ENCODE measurements around the gene ADSS1. TPM values are rescaled to one million over a fixed set of nuclear protein-coding genes. Genes with fewer than 3 reads are reported as not detected.
A peak's percentile ranks its signal among the peaks of the same experiment; 100 is the strongest.

The ADSS1 gene
- total RNA-seq, 1 experiment from 2014 or later = 10.0 TPM

DNA sequence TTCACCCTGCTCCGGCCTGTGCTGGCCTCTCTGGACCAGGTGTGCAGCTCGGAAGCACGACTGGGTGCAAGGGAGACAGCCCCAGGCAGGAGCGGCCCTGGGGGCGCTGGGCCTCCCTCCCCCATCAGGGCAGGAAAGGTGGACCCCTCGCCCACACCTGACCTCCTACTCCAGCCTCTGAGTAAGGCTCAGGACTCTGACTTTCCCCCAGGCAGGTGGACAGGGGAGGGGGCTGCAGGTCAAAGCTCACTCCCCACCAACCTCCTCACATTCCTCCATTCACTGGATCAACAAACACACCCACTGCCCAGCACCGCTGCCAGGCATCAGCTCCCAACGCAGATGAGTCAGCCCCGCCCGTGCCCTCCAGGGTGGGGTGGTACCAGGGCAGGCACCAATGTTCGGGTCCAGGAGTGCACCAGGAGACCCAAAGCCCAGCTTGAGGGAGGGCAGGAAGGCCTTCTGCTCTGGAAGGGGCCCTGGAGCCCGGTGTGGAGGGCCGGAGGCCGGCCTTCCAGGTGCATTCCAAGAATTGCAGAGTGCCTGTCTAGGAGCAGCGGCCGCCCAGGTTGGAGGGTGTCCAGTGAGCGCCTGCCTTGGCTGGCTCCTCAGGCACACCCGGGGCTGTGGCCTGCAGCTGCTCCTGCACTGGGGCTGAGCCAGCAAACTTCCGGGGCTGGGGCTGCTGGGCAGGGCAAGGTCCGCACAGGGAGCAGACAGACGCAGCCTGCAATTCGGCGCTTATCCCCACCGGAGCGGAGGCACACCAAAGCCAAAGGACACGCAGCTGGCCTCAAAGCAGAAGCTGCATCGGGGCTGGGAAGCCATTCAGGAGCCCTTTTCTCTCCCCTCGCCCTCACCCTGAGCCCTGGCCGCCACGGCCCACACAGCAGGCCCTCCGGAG lies 36.2 kb upstream of the ADSS1 start:
- CTCF ChIA-PET = interaction anchor here (0.6 to 2.5 kb wide), 8 partner anchors 10 to 138 kb away, joined by 3 to 13 read pairs (median 3); no protein-coding TSS in a partner anchor
- H3K27me3 Mint-ChIP-seq (ENCODE audit: low read depth) = no peaks in the 10 kb centered on the region; the same call in 1 of the 2 replicates
- ATAC-seq = peak; percentile 33
- peaks cover 3% of the 10 kb centered on the region; the same call in 1 of the 2 replicates for H3K36me3 Mint-ChIP-seq
- TF ChIP-seq ZNF396 (CRISPR knock-in tag; IDR thresholded peaks at IDR 0.05; ENCODE audit: borderline replicate concordance) = no peak
- TF ChIP-seq ZNF138 (CRISPR knock-in tag; conservative IDR thresholded peaks at IDR 0.05) = no peak
- TF ChIP-seq TP53 (CRISPR knock-in tag; IDR thresholded peaks at IDR 0.05) = no peak
- no peak for TF ChIP-seq FOXK1 (CRISPR knock-in tag; IDR thresholded peaks at IDR 0.05)
- TF ChIP-seq MAX (CRISPR knock-in tag; IDR thresholded peaks at IDR 0.05) = no peak
- no peak for TF ChIP-seq ZNF423 (CRISPR knock-in tag; IDR thresholded peaks at IDR 0.05)
- no peak for TF ChIP-seq ZNF416 (CRISPR knock-in tag; IDR thresholded peaks at IDR 0.05)
- peak overlapping the region; percentile 63 for H3K4me3 Mint-ChIP-seq
- H3K9me3 Mint-ChIP-seq = peaks cover 8% of the 10 kb centered on the region
- POLR2A ChIA-PET = interaction anchor here (1.1 to 1.2 kb wide), 2 partner anchors 10 to 22 kb away, joined by 4 to 8 read pairs; no protein-coding TSS in a partner anchor
- peaks cover 42% of the 10 kb centered on the region for H3K4me1 Mint-ChIP-seq
- peak overlapping the region; percentile 76; the same call in 1 of the 2 replicates for H3K27ac Mint-ChIP-seq
- peak; percentile 64 for DNase-seq (ENCODE audit: low spot score)

DNA sequence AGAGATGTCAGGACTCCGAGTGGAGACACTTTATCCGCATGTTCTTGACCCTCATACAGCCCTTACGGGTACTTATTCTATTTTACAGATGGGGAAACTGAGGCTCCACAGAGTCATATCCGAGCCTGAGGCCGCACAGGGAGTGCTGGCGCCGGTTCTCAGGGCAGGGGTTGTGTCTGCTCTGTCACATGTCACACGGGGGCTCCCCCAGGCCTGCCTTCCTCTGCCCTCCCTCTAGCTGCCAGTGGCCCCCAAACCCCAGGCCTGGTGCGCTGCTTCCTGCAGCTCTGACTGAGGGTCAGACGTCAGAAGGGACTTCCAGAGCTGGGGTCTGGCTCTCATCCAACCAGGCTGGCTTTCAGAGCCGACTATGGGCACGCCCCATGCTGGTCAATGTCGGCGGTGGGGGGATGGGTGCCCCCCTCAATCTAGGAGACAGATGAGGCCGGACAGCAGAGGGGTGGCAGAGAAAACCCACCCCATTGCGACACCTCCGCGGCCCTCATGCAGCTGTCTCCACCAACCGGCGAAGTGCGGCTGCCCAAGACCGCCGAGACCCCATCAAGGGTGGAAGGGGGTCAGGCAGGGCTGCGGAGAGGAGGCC lies 35.4 kb upstream of the ADSS1 start:
- ATAC-seq = no peak
- Mint-ChIP-seq H3K4me3 (peak overlapping the region; percentile 63), H3K27ac (no peak overlapping the region), H3K9me3 (peaks cover 8% of the 10 kb centered on the region), H3K27me3 (ENCODE audit: low read depth) (no peaks in the 10 kb centered on the region; the same call in 1 of the 2 replicates), H3K36me3 (peaks cover 3% of the 10 kb centered on the region; the same call in 1 of the 2 replicates), H3K4me1 (peaks cover 36% of the 10 kb centered on the region)
- ChIA-PET CTCF (interaction anchor here (1.2 to 2.5 kb wide), 5 partner anchors 9 to 37 kb away, joined by 3 to 13 read pairs (median 6); no protein-coding TSS in a partner anchor), POLR2A (interaction anchor here (1.1 kb wide), 1 partner anchor 22 kb away, joined by 4 read pairs; no protein-coding TSS in a partner anchor)
- TF ChIP-seq FOXP4 (CRISPR knock-in tag; IDR thresholded peaks at IDR 0.05) (peak; percentile 25; the same call in 1 of the 2 replicates), EMX1 (CRISPR knock-in tag; IDR thresholded peaks at IDR 0.05) (no peak), FOXP1 (CRISPR knock-in tag; IDR thresholded peaks at IDR 0.05; ENCODE audit: borderline replicate concordance) (0 out of 2 replicates have a peak, but pooled peaks have one; percentile 24), ATF6 (CRISPR knock-in tag; IDR thresholded peaks at IDR 0.05) (no peak), ETV6 (CRISPR knock-in tag; IDR thresholded peaks at IDR 0.05) (0 out of 2 replicates have a peak, but pooled peaks have one; percentile 37), NR2C2 (CRISPR knock-in tag; IDR thresholded peaks at IDR 0.05) (0 out of 2 replicates have a peak, but pooled peaks have one; percentile 23), GABPB1 (CRISPR knock-in tag; IDR thresholded peaks at IDR 0.05) (peak; percentile 35; the same call in 1 of the 2 replicates)
- TF ChIP-seq, protein P1, sequence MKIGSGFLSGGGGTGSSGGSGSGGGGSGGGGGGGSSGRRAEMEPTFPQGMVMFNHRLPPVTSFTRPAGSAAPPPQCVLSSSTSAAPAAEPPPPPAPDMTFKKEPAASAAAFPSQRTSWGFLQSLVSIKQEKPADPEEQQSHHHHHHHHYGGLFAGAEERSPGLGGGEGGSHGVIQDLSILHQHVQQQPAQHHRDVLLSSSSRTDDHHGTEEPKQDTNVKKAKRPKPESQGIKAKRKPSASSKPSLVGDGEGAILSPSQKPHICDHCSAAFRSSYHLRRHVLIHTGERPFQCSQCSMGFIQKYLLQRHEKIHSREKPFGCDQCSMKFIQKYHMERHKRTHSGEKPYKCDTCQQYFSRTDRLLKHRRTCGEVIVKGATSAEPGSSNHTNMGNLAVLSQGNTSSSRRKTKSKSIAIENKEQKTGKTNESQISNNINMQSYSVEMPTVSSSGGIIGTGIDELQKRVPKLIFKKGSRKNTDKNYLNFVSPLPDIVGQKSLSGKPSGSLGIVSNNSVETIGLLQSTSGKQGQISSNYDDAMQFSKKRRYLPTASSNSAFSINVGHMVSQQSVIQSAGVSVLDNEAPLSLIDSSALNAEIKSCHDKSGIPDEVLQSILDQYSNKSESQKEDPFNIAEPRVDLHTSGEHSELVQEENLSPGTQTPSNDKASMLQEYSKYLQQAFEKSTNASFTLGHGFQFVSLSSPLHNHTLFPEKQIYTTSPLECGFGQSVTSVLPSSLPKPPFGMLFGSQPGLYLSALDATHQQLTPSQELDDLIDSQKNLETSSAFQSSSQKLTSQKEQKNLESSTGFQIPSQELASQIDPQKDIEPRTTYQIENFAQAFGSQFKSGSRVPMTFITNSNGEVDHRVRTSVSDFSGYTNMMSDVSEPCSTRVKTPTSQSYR (CRISPR knock-in tag; IDR thresholded peaks at IDR 0.05) = no peak
- no peak for DNase-seq (ENCODE audit: low spot score)
